KG1 (cell line): ENCODE data around the gene PCDHGA5.
"Not testable (repeated sequence)": the region's sequence is repeated elsewhere in the genome, so short reads cannot be mapped to it uniquely, and the experiment has no call there.

ENCODE experiments used
- DNase-seq: peaks from one replicate; lab custom pipeline; 2025; lab: John Stamatoyannopoulos, UW

PCDHGA5 gene

GRCh38 chr5:141351591-141351990 is 12.4 kb upstream of the PCDHGA5 start:
- no peak for DNase-seq

DNA sequence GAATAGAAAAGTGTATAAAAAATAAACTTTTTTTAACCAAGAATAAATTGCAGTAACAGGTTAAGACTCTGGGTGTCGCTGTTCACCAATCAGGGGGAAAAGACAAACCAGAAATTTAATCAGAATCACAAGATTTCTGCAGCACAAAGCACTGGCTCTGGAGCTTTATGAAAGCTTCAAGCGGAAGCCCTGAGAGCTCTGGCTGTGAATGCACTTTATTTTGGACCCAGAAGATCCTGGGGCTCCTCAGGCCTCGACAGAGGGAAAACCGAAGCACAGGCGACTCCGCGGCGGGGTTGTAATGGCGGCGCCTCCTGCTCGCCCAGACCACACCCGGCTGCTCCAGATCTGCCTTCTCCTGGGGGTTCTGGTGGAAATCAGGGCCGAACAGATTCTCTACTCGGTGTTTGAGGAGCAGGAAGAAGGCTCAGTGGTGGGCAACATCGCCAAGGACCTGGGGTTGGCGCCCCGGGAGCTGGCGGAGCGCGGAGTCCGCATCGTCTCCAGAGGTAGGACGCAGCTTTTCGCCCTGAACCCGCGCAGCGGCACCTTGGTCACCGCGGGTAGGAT is 9.0 kb upstream of the PCDHGA5 start, which contains the start of gene PCDHGA4:
PCDHGA4 (plus strand) TSS at position 122 of the 570 bp plus-strand sequence; CDS start at position 209, 87 bp downstream.
- DNase-seq = no peak

DNA sequence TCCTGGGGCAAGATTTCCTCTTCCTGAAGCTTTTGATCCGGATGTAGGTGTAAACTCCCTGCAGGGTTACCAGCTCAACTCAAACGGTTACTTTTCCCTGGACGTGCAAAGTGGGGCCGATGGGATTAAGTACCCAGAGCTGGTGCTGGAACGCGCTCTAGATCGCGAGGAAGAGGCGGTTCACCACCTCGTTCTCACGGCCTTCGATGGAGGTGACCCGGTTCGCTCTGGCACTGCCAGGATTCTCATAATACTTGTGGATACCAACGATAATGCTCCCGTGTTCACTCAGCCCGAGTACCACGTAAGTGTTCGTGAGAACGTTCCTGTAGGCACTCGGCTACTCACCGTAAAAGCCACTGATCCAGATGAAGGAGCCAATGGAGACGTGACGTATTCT is 8.3 kb upstream of the PCDHGA5 start:
- no peak for DNase-seq

DNA sequence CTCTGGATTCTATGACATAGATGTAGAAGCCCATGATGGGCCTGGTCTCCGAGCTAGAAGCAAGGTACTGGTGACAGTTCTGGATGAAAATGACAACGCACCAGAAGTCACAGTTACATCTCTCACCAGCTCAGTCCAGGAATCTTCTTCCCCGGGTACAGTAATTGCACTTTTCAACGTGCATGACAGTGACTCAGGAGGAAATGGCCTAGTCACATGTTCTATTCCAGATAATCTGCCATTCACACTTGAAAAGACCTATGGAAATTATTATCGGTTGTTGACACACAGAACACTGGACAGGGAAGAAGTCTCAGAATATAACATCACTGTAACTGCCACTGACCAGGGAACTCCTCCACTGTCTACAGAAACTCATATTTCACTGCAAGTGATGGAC is 7.8 kb upstream of the PCDHGA5 start:
- no peak for DNase-seq

GRCh38 chr5:141356950-141357349 is 7.0 kb upstream of the PCDHGA5 start:
- DNase-seq = no peak

GRCh38 chr5:141359790-141360426 is 4.1 kb upstream of the PCDHGA5 start, which contains the start of gene PCDHGB2:
Gene PCDHGB2 (plus strand): TSS chr5:141359994. CDS start chr5:141360136, 142 bp downstream.
- no peak for DNase-seq

GRCh38 chr5:141360685-141361084 is 3.3 kb upstream of the PCDHGA5 start:
- DNase-seq = no peak

DNA sequence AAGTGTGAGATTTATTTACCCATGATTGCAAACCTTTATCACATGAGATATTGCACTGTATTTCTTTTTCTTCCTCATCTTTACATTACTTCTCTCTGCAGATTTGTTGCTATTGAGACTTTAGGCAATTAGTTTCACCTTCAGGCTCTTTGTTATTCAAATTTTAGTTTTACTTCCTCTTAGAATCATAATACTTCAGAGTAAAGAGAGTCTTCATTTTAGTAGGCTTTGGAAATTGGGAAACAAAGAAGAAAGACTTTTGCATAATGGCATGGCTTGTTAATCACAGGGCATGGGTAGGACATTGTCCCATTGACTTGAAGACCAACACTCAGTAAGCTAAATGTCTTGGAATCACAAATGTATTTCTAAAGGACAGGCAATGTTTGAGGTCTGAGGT is 1.2 kb upstream of the PCDHGA5 start:
- DNase-seq = no peak

GRCh38 chr5:141366016-141366896 is 2.3 kb downstream of the PCDHGA5 start:
- no peak for DNase-seq

GRCh38 chr5:141369994-141370848 is 6.3 kb downstream of the PCDHGA5 start, which contains the start of gene PCDHGB3:
Gene PCDHGB3 (plus strand): TSS chr5:141370242. CDS start chr5:141370395, 153 bp downstream.
- no peak for DNase-seq

DNA sequence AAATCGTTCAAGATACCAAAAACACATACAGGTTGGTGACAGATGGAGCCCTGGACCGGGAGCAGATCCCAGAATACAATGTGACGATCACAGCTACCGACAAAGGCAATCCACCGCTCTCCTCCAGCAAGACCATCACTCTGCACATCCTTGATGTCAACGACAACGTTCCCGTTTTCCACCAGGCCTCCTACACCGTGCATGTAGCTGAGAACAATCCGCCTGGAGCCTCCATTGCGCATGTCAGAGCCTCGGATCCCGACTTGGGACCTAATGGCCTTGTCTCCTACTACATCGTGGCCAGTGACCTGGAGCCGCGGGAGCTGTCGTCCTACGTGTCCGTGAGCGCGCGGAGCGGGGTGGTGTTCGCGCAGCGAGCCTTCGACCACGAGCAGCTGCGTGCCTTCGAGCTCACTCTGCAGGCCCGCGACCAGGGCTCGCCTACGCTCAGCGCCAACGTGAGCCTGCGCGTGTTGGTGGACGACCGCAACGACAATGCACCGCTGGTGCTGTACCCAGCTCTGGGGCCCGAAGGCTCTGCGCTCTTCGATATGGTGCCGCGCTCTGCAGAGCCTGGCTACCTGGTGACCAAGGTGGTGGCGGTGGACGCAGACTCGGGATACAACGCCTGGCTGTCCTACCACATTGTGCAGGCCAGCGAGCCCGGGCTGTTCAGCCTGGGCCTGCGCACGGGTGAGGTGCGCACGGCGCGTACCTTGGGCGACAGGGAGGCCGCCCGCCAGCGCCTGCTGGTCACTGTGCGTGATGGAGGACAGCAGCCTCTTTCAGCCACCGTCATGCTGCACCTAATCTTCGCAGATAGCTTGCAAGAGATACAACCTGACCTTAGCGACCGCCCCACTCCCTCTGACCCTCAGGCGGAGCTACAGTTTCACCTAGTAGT is 7.9 kb downstream of the PCDHGA5 start:
- DNase-seq = no peak

GRCh38 chr5:141373673-141374317 is 9.8 kb downstream of the PCDHGA5 start, which contains the start of gene PCDHGA6:
Gene PCDHGA6 (plus strand): TSS chr5:141373891. CDS start chr5:141374084, 193 bp downstream.
- DNase-seq = no peak

DNA sequence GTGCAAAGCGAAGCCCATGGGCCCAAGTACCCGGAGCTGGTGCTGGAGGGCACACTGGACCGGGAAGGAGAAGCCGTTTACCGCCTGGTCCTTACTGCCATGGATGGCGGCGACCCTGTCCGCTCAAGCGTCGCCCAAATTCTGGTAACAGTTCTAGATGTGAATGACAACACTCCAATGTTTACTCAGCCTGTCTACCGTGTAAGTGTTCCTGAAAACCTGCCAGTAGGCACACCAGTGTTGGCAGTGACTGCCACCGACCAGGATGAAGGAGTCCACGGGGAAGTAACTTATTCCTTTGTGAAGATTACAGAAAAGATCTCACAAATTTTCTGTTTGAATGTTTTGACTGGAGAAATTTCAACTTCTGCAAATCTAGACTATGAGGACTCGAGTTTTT is 10.7 kb downstream of the PCDHGA5 start:
- no peak for DNase-seq

GRCh38 chr5:141375444-141376155 is 11.6 kb downstream of the PCDHGA5 start:
- not testable (repeated sequence) for DNase-seq

DNA sequence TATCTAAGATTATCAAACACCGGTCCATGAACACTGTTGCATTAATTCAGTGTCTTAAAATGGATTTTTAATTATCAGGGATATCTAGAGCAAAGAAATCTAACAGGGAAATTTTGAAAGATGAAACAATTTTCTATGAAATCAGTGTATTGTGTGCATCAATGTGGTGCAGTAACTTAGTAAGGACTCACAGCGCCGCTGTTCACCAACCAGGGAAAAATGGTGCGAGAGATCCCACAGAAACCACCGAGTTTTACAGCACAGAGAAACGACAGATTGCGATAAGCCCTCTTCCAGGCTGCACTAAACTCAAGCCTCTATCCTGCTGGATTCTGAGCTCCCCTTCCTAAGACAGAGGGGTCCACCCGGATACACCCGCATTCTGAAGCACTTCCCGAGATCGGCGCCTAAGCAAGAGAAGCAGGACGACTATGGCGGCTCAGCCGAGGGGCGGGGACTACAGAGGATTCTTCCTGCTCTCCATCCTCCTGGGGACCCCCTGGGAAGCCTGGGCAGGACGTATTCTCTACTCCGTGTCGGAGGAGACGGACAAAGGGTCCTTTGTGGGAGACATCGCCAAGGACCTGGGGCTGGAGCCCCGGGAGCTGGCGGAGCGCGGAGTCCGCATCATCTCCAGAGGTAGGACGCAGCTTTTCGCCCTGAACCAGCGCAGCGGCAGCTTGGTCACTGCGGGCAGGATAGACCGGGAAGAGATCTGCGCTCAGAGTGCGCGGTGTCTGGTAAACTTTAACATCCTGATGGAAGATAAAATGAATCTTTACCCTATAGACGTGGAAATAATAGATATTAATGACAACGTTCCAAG is 18.7 kb downstream of the PCDHGA5 start, which contains the start of gene PCDHGA7:
PCDHGA7 (plus strand) TSS at position 274 of the 826 bp plus-strand sequence; CDS start at position 432, 158 bp downstream.
- DNase-seq = no peak

GRCh38 chr5:141383345-141383744 is 19.4 kb downstream of the PCDHGA5 start:
- no peak for DNase-seq

- DNase-seq = no peak
Measured at GRCh38 chr5:141384471-141385267, 20.7 kb downstream of the PCDHGA5 start.
